ENCODE results near the gene RFLNA.

GRCh38 chr12:124267205-124267778 is 27.6 kb upstream of the RFLNA start:
- TF ChIP-seq CEBPB (IDR thresholded peaks at IDR 0.05) (no peak), TAF1 (IDR thresholded peaks at IDR 0.05; ENCODE audit: low read depth) (no peak), RAD21 (IDR thresholded peaks at IDR 0.05; ENCODE audit: low read depth) (no peak), NFIC (IDR thresholded peaks at IDR 0.05) (no peak), TCF12 (IDR thresholded peaks at IDR 0.05; ENCODE audit: low read depth) (no peak), MAX (IDR thresholded peaks at IDR 0.05) (no peak), EGR1 (IDR thresholded peaks at IDR 0.05) (no peak), EP300 (IDR thresholded peaks at IDR 0.05; ENCODE audit: borderline replicate concordance) (no peak)

Data from Ishikawa (cell line).